ENCODE results near the gene AXIN1.
"Not testable (repeated sequence)": the region's sequence is repeated elsewhere in the genome, so short reads cannot be mapped to it uniquely, and the experiment has no call there.

AXIN1 gene

GRCh38 chr16:268141-269053 is 84.1 kb downstream of the AXIN1 start:
- H3K4me3 ChIP-seq (ENCODE audit: low read depth, low read length), result no peak overlapping the region

DNA sequence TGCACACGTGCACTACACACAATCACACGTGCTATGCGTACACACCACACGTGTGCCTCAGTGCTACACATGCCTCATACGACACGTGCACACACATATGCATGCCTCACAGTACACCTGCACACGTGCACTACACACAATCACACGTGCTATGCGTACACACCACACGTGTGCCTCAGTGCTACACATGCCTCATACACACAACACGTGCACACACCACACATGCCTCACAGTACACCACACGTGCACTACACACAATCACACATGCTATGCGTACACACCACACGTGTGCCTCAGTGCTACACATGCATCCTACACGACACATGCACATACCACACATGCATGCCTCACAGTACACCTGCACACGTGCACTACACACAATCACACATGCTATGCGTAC is 85.0 kb downstream of the AXIN1 start:
- H3K4me3 ChIP-seq (ENCODE audit: low read depth, low read length), result peak overlapping the region; percentile 8

DNA sequence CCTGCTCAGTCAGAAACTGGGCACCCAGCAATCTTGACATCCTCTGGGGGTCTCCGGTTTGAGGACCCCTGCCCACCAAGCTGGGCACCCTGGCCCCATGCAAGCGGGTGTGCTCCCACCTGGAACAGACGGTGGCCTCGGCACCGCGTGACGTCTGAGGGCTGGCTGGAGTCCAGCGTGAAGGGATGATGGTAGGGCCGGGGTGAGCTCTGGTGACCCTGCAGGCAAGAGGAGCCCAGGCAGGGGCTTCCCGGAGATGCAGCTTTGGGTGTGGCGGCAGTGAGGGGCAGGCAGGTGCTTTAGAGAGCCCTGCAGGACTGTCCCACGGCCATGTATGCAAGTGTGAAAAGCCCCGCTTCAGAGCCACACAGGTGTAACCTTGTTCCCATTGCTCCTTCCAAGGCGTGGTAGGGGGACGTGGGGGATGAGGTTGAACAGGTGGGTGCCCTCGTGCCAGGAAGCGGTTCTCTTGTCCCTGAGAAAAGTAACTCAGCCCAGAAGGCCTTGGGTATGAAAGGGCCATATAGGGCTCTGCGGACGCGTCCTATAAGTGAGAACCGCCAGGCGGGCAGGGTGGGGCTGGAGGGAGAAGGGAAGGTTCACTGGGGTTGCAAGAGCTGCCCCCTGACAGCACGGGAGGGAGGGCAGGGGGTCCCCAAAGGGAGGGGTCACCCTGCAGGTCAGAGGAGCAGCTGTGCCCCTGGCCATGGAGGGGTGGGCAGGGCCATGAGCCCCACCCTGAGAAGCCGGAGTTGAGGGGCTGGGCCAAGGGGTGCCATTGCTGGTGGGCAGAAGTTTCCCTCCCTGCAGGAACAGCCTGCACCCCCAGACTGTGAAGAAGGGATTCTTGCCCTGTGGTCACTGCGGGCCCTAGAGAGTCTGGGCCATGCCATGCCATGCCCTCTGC is 86.0 kb downstream of the AXIN1 start:
- H3K4me3 ChIP-seq (ENCODE audit: low read depth, low read length), result no peak overlapping the region

GRCh38 chr16:265711-266110 is 86.8 kb downstream of the AXIN1 start:
- H3K4me3 ChIP-seq (ENCODE audit: low read depth, low read length), result no peak overlapping the region

GRCh38 chr16:265002-265529 is 87.5 kb downstream of the AXIN1 start:
- H3K4me3 ChIP-seq (ENCODE audit: low read depth, low read length), result no peak overlapping the region

- H3K4me3 ChIP-seq (ENCODE audit: low read depth, low read length), result no peak overlapping the region
Observed at GRCh38 chr16:264440-264951, 88.0 kb downstream of the AXIN1 start.

- no peak overlapping the region for H3K4me3 ChIP-seq (ENCODE audit: low read depth, low read length)
Observed at GRCh38 chr16:263944-264343, 88.6 kb downstream of the AXIN1 start.

DNA sequence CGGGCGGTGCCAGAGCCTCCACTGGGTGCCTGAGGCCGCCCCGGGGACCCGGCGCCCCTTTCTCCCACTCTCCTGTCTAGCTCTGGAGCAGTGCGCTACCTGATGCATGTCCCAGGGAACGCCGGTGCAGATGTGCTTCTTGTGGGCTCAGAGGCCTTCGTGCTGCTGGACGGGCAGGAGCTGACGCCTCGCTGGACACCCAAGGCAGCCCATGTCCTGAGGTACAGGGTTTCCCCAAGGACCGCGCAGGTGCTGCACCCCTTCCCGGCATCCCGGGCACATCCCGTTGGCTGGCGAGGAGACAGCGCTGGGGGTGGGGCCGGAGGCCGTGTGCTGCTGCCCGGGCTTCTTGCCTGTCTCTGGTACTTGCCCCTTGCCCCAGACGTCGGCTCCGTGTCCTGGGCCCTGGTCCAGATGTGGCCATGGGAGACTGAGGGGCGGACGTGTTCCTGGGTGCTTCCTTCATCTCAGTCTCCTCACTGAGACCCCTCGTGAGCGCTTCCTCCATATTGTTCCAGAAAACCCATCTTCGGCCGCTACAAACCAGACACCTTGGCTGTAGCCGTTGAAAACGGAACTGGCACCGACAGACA is 89.2 kb downstream of the AXIN1 start:
- no peak overlapping the region for H3K4me3 ChIP-seq (ENCODE audit: low read depth, low read length)

GRCh38 chr16:262121-262745 is 90.3 kb downstream of the AXIN1 start:
- H3K4me3 ChIP-seq (ENCODE audit: low read depth, low read length), result no peak overlapping the region

DNA sequence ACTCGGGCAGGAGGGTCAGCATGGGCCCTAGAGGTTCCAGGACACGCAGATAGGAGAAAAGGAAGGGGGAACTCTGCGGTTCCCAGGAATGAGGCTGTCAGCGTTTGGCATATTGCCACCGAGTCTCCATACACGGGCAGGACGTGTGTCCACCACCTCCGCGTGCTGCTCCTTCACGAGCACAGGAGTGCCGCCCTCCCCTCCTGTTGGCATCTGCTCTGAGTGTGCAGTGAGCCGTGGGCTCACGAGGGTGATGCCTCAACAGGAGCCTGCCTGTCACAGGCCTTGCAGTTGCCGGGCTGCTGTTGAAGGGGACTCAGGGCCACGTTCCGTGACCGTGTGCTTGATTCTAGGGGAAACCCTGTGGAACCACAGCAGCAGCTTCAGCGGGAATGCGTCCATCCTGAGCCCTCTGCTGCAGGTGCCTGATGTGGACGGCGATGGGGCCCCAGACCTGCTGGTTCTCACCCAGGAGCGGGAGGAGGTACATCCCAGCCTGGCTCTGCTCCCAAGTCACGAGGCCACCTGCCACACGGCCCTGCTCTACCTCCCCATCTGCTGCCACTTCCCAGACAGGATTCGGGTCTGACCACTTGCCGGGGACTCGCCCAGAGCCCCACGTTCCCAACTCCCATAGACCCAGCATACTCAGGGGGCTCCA is 91.4 kb downstream of the AXIN1 start:
- no peak overlapping the region for H3K4me3 ChIP-seq (ENCODE audit: low read depth, low read length)

DNA sequence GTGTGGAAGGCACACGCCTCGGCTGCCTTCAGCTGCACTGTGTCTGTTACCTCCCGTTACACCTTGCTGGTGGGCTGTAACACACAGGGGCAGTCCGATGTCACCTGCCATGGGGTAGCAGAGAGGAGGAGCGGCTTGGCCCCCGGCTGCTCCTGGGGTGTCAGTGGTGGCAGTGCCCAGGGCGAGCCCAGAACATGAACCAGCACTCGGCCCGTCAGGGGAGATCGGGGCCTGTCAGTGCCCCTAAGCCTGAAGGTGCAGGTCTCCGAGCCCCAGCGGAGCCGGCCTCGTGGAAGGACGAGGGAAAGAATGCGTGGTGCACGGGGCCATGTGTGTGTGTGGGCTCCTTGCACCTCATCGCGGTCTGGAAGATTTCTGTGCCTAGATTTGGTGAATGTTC is 92.2 kb downstream of the AXIN1 start:
- no peak overlapping the region for H3K4me3 ChIP-seq (ENCODE audit: low read depth, low read length)

GRCh38 chr16:259814-260253 is 92.7 kb downstream of the AXIN1 start:
- no peak overlapping the region for H3K4me3 ChIP-seq (ENCODE audit: low read depth, low read length)

GRCh38 chr16:259226-259625 is 93.3 kb downstream of the AXIN1 start:
- H3K4me3 ChIP-seq (ENCODE audit: low read depth, low read length), result no peak overlapping the region

- not testable (repeated sequence) for H3K4me3 ChIP-seq (ENCODE audit: low read depth, low read length)
Observed at GRCh38 chr16:258091-258490, 94.4 kb downstream of the AXIN1 start.

GRCh38 chr16:255183-255582 is 97.3 kb downstream of the AXIN1 start:
- H3K4me3 ChIP-seq (ENCODE audit: low read depth, low read length), result no peak overlapping the region

DNA sequence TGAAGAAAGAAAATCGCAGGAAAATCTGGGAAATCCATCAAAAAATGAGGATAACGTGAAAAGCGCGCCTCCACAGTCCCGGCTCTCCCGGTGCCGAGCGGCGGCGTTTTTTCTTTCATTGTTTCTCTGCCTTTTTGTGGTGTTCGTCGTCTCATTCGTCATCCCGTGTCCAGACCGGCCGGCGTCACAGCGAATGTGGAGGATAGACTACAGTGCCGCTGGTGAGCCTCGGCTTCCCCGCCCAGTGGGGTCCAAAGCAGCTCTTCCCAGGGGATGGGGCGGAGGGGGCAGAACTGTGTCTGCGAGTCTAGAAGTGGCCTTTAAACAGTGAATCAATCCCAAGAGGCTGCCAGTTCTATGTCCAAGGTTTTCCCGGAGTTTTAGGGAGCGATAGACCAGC is 98.1 kb downstream of the AXIN1 start:
- H3K4me3 ChIP-seq (ENCODE audit: low read depth, low read length), result no peak overlapping the region

DNA sequence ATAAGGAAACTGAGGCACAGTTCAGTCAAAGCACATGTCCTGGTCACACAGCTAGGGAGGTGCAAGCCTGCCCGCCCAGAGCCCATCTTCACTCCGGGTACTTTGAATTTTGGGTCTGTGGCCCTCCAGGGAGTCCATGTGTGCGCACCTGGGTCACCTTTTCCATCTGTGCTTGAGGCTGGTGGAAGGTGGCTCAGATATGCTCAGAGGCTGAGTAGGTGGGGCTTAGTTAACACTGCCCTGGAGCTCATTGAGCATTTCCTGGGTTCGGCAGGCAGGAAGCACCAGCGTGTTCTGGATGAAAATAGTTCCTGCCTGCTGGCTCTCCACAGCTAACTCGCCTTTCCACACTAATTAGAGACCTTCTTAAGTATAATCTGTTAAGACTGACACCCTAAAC is 98.7 kb downstream of the AXIN1 start:
- H3K4me3 ChIP-seq (ENCODE audit: low read depth, low read length), result no peak overlapping the region

GRCh38 chr16:252366-253337 is 99.9 kb downstream of the AXIN1 start:
- H3K4me3 ChIP-seq (ENCODE audit: low read depth, low read length), result no peak overlapping the region

DNA sequence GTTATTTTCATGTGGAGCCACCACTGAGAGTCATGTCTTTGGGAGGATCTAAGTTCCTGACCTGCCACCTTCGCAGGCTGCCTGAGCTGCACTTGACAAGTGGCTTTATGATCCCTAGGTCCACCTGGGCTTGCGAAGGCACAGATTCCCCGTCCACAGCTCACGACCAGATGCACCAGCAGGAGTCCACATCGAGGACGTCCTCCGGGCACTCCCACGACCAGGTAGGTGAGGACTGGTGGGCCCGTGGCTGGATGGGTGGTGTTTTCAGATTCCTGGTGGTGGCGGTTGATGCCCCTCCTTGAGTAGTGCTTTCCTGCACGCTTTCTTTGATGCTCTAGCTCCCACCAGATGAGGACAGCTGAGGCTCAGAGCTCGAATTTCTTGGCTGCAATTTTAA is 103.1 kb downstream of the AXIN1 start:
- no peak overlapping the region for H3K4me3 ChIP-seq (ENCODE audit: low read depth, low read length)

All from iPS-11a (cell line).